Progenitor cell of endocrine pancreas (in vitro differentiated cells): ENCODE measurements around the gene OR10P1. TPM values are rescaled to one million over a fixed set of nuclear protein-coding genes. Genes with fewer than 3 reads are reported as not detected.

ENCODE experiments used
- DNase-seq: peaks from one replicate; pipeline ENCODE4 v3.0.0; 2021; ENCODE audit warnings: low spot score; ENCODE audit not compliant: unreplicated experiment
- H3K27ac Mint-ChIP-seq: 2 replicates; pipeline ENCODE4 v1.8.0; 2021; ENCODE audit warnings: mild to moderate bottlenecking, moderate library complexity, mixed read lengths
- H3K27me3 Mint-ChIP-seq: 2 replicates; pipeline ENCODE4 v1.8.0; 2021; ENCODE audit warnings: mixed read lengths
- H3K36me3 Mint-ChIP-seq: 2 replicates; pipeline ENCODE4 v1.8.0; 2022; ENCODE audit warnings: mixed read lengths; ENCODE audit not compliant: insufficient read depth
- H3K4me1 Mint-ChIP-seq: 2 replicates; pipeline ENCODE4 v1.8.0; 2021; ENCODE audit warnings: low read depth, mixed read lengths
- H3K4me3 Mint-ChIP-seq: 2 replicates; pipeline ENCODE4 v1.8.0; 2021; ENCODE audit warnings: low read depth, mild to moderate bottlenecking, moderate library complexity, mixed read lengths
- H3K9me3 Mint-ChIP-seq: 2 replicates; pipeline ENCODE4 v1.8.0; 2021; ENCODE audit warnings: low read depth, mixed read lengths
- total RNA-seq: library from RNA; stranded (reverse); gene quantifications from 2 replicates; pipeline ENCODE4 v1.2.1, GENCODE V29; 2021
- TF ChIP-seq, protein P1 (sequence below): fragments of 200-600 bp; sonication (generic); IDR thresholded peaks from one replicate; pipeline ENCODE4 v1.5.0; 2021; ENCODE audit warnings: antibody characterized with exemption, mild to moderate bottlenecking; ENCODE audit not compliant: unreplicated experiment

The OR10P1 gene
- total RNA-seq, 1 donor from 2014 or later: not detected

DNA sequence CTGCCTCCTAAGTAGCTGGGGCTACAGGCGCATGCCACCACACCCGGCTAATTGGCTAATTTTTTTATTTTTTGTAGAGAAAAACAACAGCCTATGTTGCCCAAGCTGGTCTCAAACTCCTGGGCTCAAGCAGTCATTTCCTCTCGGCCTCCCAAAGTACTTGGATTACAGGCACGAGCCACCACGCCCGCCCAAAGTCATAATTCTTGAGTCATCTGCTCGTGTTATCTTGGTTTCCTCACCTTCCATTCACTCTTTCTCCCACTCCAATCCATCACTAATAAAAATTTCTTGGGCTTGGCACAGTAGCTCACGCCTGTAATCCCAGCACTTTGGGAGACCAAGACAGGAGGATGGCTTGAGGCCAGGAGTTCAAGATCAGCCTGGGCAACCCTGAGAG, 39.0 kb downstream of the OR10P1 start:
- H3K27me3 Mint-ChIP-seq: peaks cover 16% of the 10 kb centered on the region
- H3K9me3 Mint-ChIP-seq: no peaks in the 10 kb centered on the region
- peaks cover 1% of the 10 kb centered on the region for H3K4me1 Mint-ChIP-seq
- DNase-seq: no peak
- TF ChIP-seq, protein P1, sequence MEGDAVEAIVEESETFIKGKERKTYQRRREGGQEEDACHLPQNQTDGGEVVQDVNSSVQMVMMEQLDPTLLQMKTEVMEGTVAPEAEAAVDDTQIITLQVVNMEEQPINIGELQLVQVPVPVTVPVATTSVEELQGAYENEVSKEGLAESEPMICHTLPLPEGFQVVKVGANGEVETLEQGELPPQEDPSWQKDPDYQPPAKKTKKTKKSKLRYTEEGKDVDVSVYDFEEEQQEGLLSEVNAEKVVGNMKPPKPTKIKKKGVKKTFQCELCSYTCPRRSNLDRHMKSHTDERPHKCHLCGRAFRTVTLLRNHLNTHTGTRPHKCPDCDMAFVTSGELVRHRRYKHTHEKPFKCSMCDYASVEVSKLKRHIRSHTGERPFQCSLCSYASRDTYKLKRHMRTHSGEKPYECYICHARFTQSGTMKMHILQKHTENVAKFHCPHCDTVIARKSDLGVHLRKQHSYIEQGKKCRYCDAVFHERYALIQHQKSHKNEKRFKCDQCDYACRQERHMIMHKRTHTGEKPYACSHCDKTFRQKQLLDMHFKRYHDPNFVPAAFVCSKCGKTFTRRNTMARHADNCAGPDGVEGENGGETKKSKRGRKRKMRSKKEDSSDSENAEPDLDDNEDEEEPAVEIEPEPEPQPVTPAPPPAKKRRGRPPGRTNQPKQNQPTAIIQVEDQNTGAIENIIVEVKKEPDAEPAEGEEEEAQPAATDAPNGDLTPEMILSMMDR: no peak
- no peak overlapping the region for H3K27ac Mint-ChIP-seq
- H3K36me3 Mint-ChIP-seq: no peaks in the 10 kb centered on the region
- no peak overlapping the region for H3K4me3 Mint-ChIP-seq

DNA sequence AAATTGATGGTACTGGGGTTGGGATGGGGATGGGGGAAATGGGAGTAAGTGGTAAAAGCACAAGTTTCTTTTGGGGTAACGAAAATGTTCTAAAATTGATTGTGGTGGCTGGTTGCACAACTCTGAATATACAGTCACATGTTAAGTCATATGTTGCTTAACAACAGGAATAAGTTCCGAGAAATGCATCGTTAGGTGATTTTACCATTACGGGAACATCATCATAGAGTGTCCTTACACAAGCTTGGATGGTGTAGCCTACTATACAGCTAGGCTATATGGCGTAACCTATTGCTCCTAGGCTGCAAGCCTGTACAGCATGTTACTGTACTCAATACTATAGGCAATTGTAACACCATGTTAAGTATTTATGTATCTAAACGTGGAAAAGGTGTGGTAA, 40.0 kb downstream of the OR10P1 start:
- TF ChIP-seq, protein P1: no peak
- Mint-ChIP-seq H3K4me3 (no peak overlapping the region), H3K4me1 (peaks cover 8% of the 10 kb centered on the region), H3K36me3 (no peaks in the 10 kb centered on the region), H3K27me3 (peaks cover 22% of the 10 kb centered on the region), H3K27ac (no peak overlapping the region), H3K9me3 (no peaks in the 10 kb centered on the region)
- DNase-seq: no peak

DNA sequence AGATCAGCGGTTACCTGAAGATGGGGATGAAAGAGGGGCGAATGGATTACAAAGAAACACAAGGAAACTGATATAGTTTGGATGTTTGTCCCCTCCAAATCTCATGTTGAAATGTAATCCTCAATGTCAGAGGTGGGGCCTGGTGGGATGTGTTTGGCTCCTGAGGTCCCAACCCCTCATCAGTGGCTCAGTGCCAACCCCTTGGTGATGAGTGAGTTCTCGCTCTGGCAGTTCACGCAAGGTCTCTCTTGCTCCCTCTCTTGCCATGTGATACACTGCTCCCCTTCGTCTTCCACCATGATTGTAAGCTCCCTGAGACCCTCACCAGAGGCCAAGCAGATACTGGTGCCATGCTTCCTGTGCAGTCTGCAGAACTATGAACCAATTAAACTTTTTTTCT, 43.0 kb downstream of the OR10P1 start:
- Mint-ChIP-seq H3K9me3 (no peaks in the 10 kb centered on the region), H3K4me3 (no peak overlapping the region), H3K27ac (no peak overlapping the region), H3K36me3 (no peaks in the 10 kb centered on the region), H3K4me1 (peaks cover 9% of the 10 kb centered on the region), H3K27me3 (peaks cover 25% of the 10 kb centered on the region)
- TF ChIP-seq, protein P1: no peak
- no peak for DNase-seq

DNA sequence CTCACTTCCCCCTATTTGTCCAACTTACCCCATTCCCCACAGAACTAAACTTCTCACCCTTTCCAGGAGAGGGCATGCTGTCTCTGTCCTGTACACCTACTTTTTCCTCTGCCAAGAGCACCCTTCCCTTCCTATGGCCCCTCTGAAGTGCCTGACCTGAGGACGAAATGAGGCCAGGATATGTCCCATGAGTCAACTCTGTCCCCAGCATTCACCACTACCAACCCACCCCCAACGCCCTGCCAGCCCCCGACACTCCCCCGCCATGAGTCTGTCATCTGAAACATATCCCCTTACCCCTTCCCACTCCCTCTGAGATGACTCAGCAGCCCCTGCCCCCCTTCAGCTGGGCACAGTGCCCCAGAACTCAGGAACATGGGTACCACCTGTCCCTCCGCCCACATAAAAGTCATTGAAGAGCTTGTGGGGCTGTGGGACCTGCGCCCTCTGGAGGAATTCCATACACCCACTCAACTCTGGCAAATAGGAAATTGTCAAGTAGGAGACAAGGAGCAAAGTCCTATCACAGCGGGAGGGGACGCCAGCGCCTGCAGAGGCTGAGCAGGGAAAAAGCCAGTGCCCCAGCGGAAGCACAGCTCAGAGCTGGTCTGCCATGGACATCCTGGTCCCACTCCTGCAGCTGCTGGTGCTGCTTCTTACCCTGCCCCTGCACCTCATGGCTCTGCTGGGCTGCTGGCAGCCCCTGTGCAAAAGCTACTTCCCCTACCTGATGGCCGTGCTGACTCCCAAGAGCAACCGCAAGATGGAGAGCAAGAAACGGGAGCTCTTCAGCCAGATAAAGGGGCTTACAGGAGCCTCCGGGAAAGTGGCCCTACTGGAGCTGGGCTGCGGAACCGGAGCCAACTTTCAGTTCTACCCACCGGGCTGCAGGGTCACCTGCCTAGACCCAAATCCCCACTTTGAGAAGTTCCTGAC, 44.7 kb downstream of the OR10P1 start:
- Mint-ChIP-seq H3K27ac (peak overlapping the region; percentile 78), H3K9me3 (no peaks in the 10 kb centered on the region), H3K4me1 (peaks cover 9% of the 10 kb centered on the region), H3K27me3 (peaks cover 20% of the 10 kb centered on the region), H3K4me3 (peak overlapping the region; percentile 80), H3K36me3 (no peaks in the 10 kb centered on the region)
- TF ChIP-seq, protein P1: peak; percentile 56
- peak; percentile 32 for DNase-seq

DNA sequence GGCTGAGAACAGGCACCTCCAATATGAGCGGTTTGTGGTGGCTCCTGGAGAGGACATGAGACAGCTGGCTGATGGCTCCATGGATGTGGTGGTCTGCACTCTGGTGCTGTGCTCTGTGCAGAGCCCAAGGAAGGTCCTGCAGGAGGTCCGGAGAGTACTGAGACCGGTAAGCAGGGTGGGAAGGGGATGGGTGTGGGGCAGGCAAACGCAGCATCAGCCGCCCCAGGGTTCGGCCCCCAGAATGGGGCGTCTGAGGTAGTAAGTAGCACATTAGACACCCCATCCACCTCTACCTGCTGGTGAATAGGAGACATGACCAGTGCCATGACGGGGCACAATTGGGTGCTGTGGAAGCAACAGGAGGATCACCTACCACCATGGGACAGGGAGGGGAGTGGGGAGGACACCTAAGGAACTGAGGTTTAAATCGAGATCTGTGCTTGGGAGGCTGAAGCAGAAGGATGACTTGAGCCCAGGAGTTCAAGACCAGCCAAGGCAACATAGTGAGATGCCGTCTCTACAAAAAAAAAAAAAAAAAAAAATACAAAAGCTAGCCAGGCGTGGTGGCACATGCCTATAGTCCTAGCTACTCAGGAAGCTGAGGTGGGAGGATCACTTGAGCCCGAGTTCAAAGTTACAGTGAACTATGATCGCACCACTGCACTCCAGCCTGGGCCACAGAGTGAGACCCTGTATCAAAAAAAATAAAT, 45.5 kb downstream of the OR10P1 start:
- no peak for DNase-seq
- TF ChIP-seq, protein P1: no peak
- Mint-ChIP-seq H3K36me3 (peaks cover 2% of the 10 kb centered on the region), H3K4me3 (peak overlapping the region; percentile 80), H3K9me3 (no peaks in the 10 kb centered on the region), H3K27me3 (peaks cover 23% of the 10 kb centered on the region), H3K27ac (no peak overlapping the region), H3K4me1 (peaks cover 9% of the 10 kb centered on the region)
